Astrocyte (in vitro differentiated cells and primary cell): ENCODE data around the gene PAX3.

ENCODE experiments used
- EZH2 ChIP-seq: IDR thresholded peaks from 2 replicates; pipeline ENCODE4 v1.6.1; 2012; ENCODE audit warnings: mild to moderate bottlenecking, low read length, inconsistent platforms; ENCODE audit not compliant: insufficient read depth
- TF ChIP-seq, protein P1 (sequence below): IDR thresholded peaks from 2 replicates; pipeline ENCODE4 v1.5.1; 2011; ENCODE audit warnings: low read depth, mild to moderate bottlenecking, inconsistent platforms, low read length, moderate library complexity; ENCODE audit not compliant: insufficient read depth

DNA sequence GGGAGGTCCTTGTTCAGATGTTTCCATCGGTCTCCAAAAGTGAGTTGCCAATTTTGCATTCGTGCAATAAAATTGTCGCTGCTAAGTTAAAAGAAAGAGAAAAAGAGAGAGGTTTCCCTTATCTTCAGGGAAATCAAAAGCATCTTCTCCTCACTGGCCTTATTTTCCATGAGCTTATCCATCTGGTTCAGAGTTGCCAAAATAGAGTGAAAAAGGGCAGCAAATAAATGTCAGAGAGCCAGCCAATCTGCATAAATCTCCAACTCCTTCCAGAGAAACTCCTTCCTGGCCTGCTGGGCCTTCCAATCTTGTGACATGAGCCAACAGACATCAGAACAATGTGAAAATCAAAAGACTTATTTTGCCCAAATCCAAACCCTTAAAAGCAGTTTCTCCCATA is 28.4 kb downstream of the PAX3 start:
- TF ChIP-seq, protein P1, sequence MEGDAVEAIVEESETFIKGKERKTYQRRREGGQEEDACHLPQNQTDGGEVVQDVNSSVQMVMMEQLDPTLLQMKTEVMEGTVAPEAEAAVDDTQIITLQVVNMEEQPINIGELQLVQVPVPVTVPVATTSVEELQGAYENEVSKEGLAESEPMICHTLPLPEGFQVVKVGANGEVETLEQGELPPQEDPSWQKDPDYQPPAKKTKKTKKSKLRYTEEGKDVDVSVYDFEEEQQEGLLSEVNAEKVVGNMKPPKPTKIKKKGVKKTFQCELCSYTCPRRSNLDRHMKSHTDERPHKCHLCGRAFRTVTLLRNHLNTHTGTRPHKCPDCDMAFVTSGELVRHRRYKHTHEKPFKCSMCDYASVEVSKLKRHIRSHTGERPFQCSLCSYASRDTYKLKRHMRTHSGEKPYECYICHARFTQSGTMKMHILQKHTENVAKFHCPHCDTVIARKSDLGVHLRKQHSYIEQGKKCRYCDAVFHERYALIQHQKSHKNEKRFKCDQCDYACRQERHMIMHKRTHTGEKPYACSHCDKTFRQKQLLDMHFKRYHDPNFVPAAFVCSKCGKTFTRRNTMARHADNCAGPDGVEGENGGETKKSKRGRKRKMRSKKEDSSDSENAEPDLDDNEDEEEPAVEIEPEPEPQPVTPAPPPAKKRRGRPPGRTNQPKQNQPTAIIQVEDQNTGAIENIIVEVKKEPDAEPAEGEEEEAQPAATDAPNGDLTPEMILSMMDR: no peak
- no peak for TF ChIP-seq EZH2
